GM19438 (cell line): ENCODE data around the gene CLCN3.
"Not testable (repeated sequence)": the region's sequence is repeated elsewhere in the genome, so short reads cannot be mapped to it uniquely, and the experiment has no call there.

Experiments used
- ATAC-seq: cut with Tn5 transposase; IDR thresholded peaks from one replicate; pipeline ENCODE4 v1.9.1; 2021; ENCODE audit warnings: low read depth; ENCODE audit not compliant: unreplicated experiment

CLCN3 gene

GRCh38 chr4:169766741-169767140, 146.4 kb downstream of the CLCN3 start:
- no peak for ATAC-seq

GRCh38 chr4:169768385-169768784, 148.0 kb downstream of the CLCN3 start:
- ATAC-seq: no peak

GRCh38 chr4:169770416-169770815, 150.0 kb downstream of the CLCN3 start:
- no peak for ATAC-seq

GRCh38 chr4:169771556-169772080, 151.2 kb downstream of the CLCN3 start:
- not testable (repeated sequence) for ATAC-seq
